ENCODE data around the gene ZNF683.

DNA sequence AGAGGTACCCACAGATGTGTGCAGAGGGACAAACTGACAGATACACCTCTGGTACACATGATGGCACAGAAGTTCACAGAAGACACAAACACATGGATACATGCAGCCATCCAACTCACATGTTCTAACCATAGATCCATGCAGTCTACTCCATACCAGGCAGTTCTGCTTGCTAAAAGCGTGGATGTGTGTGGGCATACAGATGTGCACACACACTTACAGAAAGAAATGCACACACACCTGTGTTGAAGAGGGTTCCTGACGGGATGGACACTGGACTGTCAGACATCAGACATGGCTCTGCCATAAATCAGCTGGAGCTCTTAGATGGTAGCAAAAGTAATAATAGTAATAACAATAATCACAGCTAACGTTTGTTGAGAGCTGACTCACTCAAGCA, 48.0 kb downstream of the ZNF683 start:
- TF ChIP-seq, protein P1, sequence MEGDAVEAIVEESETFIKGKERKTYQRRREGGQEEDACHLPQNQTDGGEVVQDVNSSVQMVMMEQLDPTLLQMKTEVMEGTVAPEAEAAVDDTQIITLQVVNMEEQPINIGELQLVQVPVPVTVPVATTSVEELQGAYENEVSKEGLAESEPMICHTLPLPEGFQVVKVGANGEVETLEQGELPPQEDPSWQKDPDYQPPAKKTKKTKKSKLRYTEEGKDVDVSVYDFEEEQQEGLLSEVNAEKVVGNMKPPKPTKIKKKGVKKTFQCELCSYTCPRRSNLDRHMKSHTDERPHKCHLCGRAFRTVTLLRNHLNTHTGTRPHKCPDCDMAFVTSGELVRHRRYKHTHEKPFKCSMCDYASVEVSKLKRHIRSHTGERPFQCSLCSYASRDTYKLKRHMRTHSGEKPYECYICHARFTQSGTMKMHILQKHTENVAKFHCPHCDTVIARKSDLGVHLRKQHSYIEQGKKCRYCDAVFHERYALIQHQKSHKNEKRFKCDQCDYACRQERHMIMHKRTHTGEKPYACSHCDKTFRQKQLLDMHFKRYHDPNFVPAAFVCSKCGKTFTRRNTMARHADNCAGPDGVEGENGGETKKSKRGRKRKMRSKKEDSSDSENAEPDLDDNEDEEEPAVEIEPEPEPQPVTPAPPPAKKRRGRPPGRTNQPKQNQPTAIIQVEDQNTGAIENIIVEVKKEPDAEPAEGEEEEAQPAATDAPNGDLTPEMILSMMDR (conservative IDR thresholded peaks at IDR 0.05; ENCODE audit: low read depth in 2 of 2): no peak
- TF ChIP-seq POLR2AphosphoS5 (IDR thresholded peaks at IDR 0.05; ENCODE audit: low read depth) (no peak), EZH2phosphoT487 (IDR thresholded peaks at IDR 0.05; ENCODE audit: unreplicated experiment) (no peak), EZH2 (IDR thresholded peaks at IDR 0.05; ENCODE audit: low read depth, unreplicated experiment) (no peak), CREB1 (CRISPR knock-in tag; IDR thresholded peaks at IDR 0.05; ENCODE audit: low read depth) (no peak), ZNF114 (CRISPR knock-in tag; IDR thresholded peaks at IDR 0.05) (no peak), JUNB (IDR thresholded peaks at IDR 0.05; ENCODE audit: unreplicated experiment) (no peak)
- TF ChIP-seq, protein P2, sequence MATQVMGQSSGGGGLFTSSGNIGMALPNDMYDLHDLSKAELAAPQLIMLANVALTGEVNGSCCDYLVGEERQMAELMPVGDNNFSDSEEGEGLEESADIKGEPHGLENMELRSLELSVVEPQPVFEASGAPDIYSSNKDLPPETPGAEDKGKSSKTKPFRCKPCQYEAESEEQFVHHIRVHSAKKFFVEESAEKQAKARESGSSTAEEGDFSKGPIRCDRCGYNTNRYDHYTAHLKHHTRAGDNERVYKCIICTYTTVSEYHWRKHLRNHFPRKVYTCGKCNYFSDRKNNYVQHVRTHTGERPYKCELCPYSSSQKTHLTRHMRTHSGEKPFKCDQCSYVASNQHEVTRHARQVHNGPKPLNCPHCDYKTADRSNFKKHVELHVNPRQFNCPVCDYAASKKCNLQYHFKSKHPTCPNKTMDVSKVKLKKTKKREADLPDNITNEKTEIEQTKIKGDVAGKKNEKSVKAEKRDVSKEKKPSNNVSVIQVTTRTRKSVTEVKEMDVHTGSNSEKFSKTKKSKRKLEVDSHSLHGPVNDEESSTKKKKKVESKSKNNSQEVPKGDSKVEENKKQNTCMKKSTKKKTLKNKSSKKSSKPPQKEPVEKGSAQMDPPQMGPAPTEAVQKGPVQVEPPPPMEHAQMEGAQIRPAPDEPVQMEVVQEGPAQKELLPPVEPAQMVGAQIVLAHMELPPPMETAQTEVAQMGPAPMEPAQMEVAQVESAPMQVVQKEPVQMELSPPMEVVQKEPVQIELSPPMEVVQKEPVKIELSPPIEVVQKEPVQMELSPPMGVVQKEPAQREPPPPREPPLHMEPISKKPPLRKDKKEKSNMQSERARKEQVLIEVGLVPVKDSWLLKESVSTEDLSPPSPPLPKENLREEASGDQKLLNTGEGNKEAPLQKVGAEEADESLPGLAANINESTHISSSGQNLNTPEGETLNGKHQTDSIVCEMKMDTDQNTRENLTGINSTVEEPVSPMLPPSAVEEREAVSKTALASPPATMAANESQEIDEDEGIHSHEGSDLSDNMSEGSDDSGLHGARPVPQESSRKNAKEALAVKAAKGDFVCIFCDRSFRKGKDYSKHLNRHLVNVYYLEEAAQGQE (IDR thresholded peaks at IDR 0.05; ENCODE audit: unreplicated experiment): no peak
- TF ChIP-seq, protein P3, sequence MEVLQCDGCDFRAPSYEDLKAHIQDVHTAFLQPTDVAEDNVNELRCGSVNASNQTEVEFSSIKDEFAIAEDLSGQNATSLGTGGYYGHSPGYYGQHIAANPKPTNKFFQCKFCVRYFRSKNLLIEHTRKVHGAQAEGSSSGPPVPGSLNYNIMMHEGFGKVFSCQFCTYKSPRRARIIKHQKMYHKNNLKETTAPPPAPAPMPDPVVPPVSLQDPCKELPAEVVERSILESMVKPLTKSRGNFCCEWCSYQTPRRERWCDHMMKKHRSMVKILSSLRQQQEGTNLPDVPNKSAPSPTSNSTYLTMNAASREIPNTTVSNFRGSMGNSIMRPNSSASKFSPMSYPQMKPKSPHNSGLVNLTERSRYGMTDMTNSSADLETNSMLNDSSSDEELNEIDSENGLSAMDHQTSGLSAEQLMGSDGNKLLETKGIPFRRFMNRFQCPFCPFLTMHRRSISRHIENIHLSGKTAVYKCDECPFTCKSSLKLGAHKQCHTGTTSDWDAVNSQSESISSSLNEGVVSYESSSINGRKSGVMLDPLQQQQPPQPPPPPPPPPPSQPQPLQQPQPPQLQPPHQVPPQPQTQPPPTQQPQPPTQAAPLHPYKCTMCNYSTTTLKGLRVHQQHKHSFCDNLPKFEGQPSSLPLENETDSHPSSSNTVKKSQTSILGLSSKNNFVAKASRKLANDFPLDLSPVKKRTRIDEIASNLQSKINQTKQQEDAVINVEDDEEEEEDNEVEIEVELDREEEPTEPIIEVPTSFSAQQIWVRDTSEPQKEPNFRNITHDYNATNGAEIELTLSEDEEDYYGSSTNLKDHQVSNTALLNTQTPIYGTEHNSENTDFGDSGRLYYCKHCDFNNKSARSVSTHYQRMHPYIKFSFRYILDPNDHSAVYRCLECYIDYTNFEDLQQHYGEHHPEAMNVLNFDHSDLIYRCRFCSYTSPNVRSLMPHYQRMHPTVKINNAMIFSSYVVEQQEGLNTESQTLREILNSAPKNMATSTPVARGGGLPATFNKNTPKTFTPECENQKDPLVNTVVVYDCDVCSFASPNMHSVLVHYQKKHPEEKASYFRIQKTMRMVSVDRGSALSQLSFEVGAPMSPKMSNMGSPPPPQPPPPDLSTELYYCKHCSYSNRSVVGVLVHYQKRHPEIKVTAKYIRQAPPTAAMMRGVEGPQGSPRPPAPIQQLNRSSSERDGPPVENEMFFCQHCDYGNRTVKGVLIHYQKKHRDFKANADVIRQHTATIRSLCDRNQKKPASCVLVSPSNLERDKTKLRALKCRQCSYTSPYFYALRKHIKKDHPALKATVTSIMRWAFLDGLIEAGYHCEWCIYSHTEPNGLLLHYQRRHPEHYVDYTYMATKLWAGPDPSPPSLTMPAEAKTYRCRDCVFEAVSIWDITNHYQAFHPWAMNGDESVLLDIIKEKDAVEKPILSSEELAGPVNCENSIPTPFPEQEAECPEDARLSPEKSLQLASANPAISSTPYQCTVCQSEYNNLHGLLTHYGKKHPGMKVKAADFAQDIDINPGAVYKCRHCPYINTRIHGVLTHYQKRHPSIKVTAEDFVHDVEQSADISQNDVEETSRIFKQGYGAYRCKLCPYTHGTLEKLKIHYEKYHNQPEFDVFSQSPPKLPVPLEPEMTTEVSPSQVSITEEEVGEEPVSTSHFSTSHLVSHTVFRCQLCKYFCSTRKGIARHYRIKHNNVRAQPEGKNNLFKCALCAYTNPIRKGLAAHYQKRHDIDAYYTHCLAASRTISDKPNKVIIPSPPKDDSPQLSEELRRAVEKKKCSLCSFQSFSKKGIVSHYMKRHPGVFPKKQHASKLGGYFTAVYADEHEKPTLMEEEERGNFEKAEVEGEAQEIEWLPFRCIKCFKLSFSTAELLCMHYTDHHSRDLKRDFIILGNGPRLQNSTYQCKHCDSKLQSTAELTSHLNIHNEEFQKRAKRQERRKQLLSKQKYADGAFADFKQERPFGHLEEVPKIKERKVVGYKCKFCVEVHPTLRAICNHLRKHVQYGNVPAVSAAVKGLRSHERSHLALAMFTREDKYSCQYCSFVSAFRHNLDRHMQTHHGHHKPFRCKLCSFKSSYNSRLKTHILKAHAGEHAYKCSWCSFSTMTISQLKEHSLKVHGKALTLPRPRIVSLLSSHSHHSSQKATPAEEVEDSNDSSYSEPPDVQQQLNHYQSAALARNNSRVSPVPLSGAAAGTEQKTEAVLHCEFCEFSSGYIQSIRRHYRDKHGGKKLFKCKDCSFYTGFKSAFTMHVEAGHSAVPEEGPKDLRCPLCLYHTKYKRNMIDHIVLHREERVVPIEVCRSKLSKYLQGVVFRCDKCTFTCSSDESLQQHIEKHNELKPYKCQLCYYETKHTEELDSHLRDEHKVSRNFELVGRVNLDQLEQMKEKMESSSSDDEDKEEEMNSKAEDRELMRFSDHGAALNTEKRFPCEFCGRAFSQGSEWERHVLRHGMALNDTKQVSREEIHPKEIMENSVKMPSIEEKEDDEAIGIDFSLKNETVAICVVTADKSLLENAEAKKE (CRISPR knock-in tag; IDR thresholded peaks at IDR 0.05): no peak
- TF ChIP-seq, protein P4, sequence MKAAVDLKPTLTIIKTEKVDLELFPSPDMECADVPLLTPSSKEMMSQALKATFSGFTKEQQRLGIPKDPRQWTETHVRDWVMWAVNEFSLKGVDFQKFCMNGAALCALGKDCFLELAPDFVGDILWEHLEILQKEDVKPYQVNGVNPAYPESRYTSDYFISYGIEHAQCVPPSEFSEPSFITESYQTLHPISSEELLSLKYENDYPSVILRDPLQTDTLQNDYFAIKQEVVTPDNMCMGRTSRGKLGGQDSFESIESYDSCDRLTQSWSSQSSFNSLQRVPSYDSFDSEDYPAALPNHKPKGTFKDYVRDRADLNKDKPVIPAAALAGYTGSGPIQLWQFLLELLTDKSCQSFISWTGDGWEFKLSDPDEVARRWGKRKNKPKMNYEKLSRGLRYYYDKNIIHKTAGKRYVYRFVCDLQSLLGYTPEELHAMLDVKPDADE (IDR thresholded peaks at IDR 0.05): no peak
